Midbrain (tissue), 1 donor: ENCODE data around the gene PTGIS.

Experiments
- DNase-seq: peaks from one replicate; lab custom pipeline; 2025; lab: John Stamatoyannopoulos, UW

PTGIS gene

GRCh38 chr20:49560186-49560585 lies 7.8 kb downstream of the PTGIS start:
- DNase-seq = no peak

DNA sequence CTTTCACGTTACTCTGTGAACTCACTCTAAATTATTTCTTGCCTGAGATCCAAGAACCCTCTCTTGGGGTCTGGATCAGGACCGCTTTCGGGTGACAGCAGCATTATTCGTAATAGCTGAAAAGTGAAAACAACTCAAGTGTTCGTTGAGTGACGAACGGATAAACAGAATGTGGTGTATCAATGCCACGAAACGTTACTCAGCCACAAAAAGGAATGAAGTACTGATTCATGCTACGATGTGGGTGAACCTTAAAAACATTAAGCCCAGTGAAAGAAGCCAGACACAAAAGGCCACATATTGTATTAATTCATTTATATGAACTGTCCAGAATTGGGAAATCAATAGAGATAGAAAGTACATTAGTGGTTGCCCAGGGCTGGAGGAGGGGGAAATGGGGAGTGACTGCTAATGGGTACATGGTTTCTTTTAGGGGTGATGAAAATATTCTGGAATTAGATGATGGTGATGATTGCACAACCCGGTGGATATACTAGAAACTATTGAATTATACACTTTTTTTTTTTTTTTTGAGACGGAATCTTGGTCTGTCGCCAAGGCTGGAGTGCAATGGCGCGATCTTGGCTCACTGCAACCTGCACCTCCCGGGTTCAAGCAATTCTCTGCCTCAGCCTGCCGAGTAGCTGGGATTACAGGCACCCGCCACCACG lies 8.4 kb downstream of the PTGIS start:
- DNase-seq = no peak

- no peak for DNase-seq
Observed at GRCh38 chr20:49558826-49559225, 9.1 kb downstream of the PTGIS start.

- DNase-seq = no peak
Observed at GRCh38 chr20:49557449-49557848, 10.5 kb downstream of the PTGIS start.

- DNase-seq = no peak
Observed at GRCh38 chr20:49556621-49557020, 11.3 kb downstream of the PTGIS start.

- DNase-seq = no peak
Observed at GRCh38 chr20:49549801-49550551, 18.0 kb downstream of the PTGIS start.

DNA sequence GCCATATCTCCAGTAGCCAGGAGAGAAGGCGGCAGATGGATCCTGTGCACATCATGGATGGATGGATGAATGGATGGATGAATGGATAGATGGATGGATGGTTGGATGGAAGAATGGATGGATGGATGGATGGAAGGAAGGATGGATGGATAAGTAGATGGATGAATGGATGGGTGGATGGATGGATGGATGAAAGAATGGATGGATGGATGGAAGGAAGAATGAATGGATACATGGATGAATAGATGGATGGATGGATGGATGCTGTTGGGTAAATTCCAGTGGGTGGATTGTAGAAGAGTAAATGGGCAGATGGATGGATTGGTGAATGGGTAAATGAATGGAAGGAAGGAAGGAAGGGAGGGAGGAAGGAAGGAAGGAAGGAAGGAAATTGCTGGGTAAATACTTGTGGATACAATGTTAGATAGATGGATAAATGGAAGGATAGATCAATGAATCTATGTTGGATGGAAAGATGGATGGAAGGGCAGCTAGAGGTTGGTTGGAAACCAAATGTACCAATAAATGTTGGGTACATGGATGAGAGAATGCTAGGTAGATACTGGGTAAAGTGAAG lies 19.5 kb downstream of the PTGIS start:
- DNase-seq = no peak

DNA sequence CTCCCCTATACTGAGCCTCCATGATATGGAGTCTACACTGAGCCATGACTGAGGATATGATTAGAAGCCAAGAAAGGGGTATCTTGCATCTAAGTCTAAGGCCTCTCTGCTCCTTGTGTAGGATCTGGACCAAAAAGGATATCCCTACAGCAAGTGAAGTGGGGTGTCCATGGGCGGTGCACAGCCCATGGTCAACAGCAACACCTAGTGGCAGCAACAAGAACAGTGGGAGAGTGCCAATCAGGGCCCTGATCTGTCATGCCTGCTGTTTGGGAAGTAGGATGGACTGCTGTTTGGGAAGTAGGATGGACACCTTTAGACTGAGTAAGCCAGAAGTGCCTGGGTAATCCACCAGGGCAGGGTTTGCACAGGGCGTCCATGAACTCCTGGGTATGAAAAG lies 22.4 kb downstream of the PTGIS start:
- DNase-seq = no peak

DNA sequence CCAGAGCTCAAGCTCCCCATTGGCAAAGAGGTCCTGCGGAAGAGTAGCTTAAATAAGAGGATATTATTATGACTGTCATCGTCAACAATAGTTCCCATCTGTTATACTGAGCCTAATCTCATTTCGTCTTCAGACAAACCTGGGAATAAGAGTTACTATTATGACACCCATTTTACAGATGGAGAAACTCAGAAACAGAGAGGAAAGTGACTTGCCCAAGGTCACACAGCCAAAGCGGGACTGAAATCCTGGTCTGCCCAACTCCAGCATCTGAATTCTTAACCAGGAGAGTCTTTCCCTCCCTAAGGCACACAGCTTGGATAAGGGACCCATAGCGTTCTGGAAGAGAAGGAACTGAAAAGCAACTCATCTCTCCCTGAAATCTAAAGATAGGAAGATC lies 23.4 kb downstream of the PTGIS start:
- DNase-seq = no peak

DNA sequence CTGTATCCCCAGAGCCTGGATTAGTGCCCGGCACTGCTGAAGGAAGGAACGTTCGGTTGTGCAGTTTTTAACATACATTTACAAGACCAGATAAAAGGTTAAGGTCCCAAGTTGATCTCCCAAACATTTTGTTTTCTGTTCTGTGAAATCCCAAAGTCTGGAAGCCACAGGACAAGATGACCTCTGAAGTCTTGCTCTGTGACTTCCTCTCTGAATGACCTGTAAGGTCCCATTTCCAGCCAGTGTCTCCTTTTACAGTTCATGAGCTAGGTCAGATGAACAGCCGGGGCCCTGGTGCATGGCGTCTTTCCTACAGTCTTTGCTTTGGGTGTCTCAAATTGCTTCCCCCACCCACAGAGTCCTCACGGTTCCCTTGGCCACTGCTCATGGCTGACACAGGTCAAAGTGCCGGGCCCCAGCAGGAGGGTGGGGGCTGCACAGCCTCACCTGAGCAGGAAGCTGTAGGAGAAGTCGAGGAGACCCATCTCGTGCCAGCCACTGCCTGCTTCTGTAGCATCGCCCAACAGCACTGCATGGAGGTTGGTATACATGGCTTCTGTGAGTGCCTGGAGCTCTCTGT lies 24.0 kb downstream of the PTGIS start:
- DNase-seq = no peak

DNA sequence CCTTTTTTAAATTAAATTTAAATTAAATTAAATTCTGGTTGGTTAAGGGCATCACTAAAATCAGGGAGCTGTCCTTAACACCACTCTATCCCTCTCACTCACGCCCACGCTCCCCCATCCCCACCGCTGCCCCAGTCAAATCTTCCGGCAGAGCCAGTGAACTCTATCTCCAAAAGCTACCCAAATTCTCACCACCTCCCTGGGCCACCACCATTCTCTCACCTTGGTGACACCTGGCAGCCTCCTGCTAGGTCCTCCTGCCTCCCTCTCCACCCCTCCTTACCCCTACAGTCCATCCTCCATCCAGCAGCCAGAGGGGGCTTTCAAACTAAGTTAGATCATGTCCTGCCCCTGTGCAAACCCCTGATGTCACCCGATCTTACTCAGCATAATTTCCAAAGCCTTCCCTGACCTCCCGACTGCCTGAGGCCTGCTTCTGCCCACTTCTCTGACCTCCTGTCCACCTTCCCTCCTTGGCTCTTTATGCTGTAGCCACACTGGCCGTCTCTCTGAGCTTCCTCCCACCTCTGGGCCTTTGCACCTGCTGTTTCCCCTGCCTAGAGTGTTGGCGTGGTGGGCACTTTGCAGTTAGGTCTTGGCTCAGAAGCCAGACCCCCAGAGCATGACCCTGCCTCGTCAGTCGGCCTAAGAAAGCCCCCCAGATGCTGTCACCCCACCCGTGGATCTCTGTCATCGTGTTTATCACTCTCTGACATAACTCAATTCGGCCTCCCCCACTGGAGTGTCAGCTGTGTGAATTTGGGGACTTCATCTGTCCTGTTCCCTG lies 24.7 kb downstream of the PTGIS start:
- DNase-seq = no peak

DNA sequence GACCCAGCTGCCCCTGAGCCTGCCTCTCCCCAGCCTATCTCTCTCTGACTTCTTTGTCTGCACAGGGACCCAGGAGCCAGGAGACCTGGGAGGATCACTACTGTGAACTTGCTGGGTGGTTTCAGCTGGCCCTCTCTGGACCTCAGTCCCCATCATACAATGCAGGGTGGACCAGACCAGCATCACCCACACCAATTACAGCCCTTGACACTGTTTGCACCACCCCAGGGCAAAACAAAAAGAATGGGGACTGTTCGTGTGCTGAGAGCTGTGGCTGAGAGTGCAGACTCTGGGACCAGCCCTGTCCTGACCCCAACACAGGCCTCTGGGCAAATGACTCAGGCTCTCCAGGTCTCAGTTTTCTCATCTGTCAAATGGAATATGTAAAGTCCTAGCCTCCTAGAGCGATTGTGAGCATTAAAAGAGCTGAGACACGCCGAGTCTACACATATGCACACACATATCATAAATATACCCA lies 25.4 kb downstream of the PTGIS start:
- DNase-seq = no peak

- peak; percentile 3 for DNase-seq
Observed at GRCh38 chr20:49541733-49542513, 26.0 kb downstream of the PTGIS start.

DNA sequence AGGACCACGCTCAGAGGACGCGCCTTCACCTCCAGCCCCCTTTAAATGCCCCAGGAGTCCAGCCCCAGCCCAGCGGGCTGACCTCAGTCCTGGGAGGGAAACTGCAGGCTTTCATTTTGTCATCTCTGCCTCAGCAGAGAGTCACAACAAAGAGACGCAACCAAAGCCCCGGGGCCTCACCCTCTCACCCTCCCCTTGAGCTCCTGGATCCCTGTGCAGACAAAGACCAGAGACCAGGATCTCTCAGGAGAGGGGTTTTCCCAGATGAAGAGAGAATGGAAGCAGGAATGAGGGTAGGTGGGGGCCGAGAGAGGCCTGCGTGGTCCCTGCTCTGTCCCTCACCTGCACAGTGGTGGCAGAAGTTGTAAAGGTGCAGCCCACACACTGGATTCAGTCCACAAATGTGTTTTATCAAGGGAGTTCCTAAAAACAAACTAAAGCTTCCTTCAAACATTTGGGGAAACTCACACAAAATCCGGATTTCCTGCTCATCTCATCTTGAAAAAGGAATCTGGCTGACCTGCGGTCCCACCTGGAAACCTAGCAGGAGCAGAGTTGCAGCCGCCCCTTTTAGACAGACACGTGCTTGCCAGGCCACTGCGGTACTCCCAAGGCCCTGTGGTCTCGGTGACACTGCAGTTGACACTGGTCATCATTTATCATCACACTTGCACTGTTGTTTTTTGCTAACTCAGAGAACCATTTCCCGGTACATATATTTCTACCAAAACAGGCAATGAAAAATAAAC lies 27.1 kb downstream of the PTGIS start:
- no peak for DNase-seq

GRCh38 chr20:49540232-49540620 lies 27.7 kb downstream of the PTGIS start:
- no peak for DNase-seq

DNA sequence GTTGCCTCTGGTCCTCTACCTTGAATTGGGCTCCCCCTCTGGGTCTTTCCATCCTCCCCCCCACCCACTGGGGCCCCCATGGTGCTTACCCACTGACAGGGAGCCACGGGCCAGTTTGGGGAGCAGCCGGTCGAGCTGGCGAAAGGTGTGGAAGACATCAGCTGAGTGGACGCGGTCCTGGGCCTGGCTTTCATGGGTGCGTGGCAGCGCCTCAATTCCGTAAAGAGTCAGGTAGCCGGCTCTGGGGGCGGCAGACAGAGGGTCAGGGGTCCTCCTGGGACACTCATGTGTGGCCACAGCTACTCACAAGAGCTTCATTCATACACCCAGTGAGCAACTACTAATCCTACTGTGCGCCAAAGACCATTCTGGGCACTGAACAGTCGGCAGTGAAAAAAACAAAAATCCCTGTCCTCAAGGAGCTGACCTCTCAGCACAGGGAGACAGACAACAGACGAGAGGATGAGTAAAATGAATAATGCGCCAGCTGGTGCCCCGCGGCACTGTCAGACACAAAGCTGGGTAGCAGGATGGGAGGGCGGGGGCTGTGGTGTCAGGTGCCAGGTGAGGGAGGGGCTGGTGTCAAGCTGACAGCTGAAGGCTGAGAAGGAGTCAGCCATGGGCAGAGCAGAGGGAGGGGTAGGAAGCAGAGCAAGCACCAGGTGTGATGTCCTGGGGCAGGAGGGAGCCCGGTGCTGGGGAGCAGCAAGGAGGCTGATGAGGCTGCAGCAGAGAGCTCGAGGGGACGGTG lies 28.3 kb downstream of the PTGIS start:
- DNase-seq = no peak

DNA sequence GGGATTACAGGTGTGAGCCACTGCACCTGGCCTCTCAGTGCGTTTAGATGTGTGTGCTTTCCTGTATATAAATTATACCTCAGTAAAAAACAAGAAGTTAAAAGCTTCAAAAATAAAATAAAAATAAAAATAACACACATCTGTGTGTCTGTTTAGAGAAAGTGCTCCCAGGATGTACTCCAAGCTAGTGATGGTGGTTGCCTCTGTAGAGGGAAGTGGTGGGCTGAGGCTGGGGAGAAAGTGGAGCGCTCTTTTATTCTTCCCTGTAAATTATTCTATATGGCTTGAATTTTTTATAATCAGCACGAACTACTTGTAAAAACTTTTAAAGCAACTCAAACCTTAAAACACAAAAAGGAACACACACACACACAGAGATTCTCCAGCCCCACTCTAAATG lies 29.0 kb downstream of the PTGIS start:
- no peak for DNase-seq

GRCh38 chr20:49534255-49534712 lies 33.7 kb downstream of the PTGIS start:
- DNase-seq = peak; percentile 55

- no peak for DNase-seq
Observed at GRCh38 chr20:49532285-49532946, 35.5 kb downstream of the PTGIS start.
